K562 (cell line): ENCODE data around the gene TEX48. TPM values are rescaled to one million over a fixed set of nuclear protein-coding genes. Genes with fewer than 3 reads are reported as not detected.

Experiments
- ATAC-seq: fragments of 200-7000 bp; cut with Tn5 transposase; 3 replicates; pipeline ENCODE4 v1.9.1; 2020; ENCODE audit warnings: moderate library complexity
- BruUV-seq: library from RNA; stranded (reverse); fragments of 400-500 nt; replicated peaks from 2 replicates; lab custom pipeline; 2021; lab: Mats Ljungman, UMichigan
- CTCF ChIA-PET: fragments of 300-600 bp; formaldehyde crosslinking; extraction: SDS; loops from one replicate; lab custom pipeline; 2021; ENCODE audit warnings: low intra/inter-chr PET ratio; lab: Yijun Ruan, JAX
- POLR2A ChIA-PET: fragments of 300-600, 350-650 bp; sonication (Branson Sonifier 250); formaldehyde crosslinking; extraction: SDS; loops from one replicate; lab custom pipeline; 2021; ENCODE audit warnings: antibody characterized with exemption, inconsistent platforms; lab: Yijun Ruan, JAX
- DNase-seq, 4 experiments: peaks; one replicate each; pipeline versions ENCODE4 v3.0.0 to v3.0.0-alpha.2; 2011 to 2018; ENCODE audit warnings: low spot score in 3 of 4, mixed read lengths in 3 of 4; ENCODE audit errors: extremely low read depth in 1 of 4
- FAIRE-seq: peaks from 2 replicates; lab custom pipeline; 2011; peaks lifted over from hg19 to GRCh38; lab: Jason Lieb, UNC
- H2AFZ ChIP-seq: 2 replicates; pipeline ENCODE4 v1.6.0; 2011; ENCODE audit warnings: low read depth, low read length, control low read depth, inconsistent platforms
- H3K27ac ChIP-seq: fragments of 200-600 bp; 3 replicates; pipeline ENCODE4 v1.8.0; 2011; ENCODE audit warnings: low read depth, mild to moderate bottlenecking, control low read depth, inconsistent platforms, low read length, moderate library complexity, mixed read lengths; ENCODE audit errors: extremely low read depth
- H3K27me3 ChIP-seq, 2 experiments: fragments of 300-600 bp in 1 of 2; 2 replicates in 1 of 2; 3 replicates in 1 of 2; pipeline versions ENCODE4 v1.6.0 to v1.8.0; 2011; ENCODE audit warnings: inconsistent platforms in 2 of 2, low read length in 2 of 2, mild to moderate bottlenecking in 1 of 2, mixed read lengths in 1 of 2, moderate library complexity in 1 of 2; ENCODE audit not compliant: control insufficient read depth in 2 of 2, insufficient read depth in 2 of 2
- H3K36me3 ChIP-seq: fragments of 300-600 bp; 3 replicates; pipeline ENCODE4 v1.8.0; 2011; ENCODE audit warnings: mild to moderate bottlenecking, low read length, inconsistent platforms; ENCODE audit not compliant: control insufficient read depth, insufficient read depth
- H3K4me1 ChIP-seq, 2 experiments: fragments of 200-600 bp in 1 of 2; replicated peaks in 1 of 2; 2 replicates in 1 of 2; 3 replicates in 1 of 2; pipeline versions ENCODE4 v1.5.1 to v1.8.0; 2011; ENCODE audit warnings: inconsistent platforms in 2 of 2, low read length in 2 of 2, mild to moderate bottlenecking in 1 of 2, mixed read lengths in 1 of 2, moderate library complexity in 1 of 2; ENCODE audit not compliant: control insufficient read depth in 2 of 2, insufficient read depth in 2 of 2
- H3K4me2 ChIP-seq: 2 replicates; pipeline ENCODE4 v1.6.1; 2011; ENCODE audit warnings: low read length, control low read depth, inconsistent platforms, mixed read lengths; ENCODE audit not compliant: insufficient read depth
- H3K4me3 ChIP-seq: fragments of 200-600 bp; sonication (generic), shearing (Covaris generic); 2 replicates; pipeline ENCODE4 v1.5.1; 2016; ENCODE audit warnings: control low read depth, inconsistent platforms
- H3K79me2 ChIP-seq: fragments of 200-600 bp; 3 replicates; pipeline ENCODE4 v1.8.0; 2011; ENCODE audit warnings: low read length, inconsistent platforms; ENCODE audit not compliant: control insufficient read depth, insufficient read depth
- H3K9ac ChIP-seq, 2 experiments: 2 replicates each; pipeline versions ENCODE4 v1.6.0 to v1.6.1; 2011; ENCODE audit warnings: low read depth in 2 of 2, low read length in 2 of 2, control low read depth in 1 of 2, inconsistent platforms in 1 of 2, mild to moderate bottlenecking in 1 of 2, mixed read lengths in 1 of 2; ENCODE audit not compliant: insufficient read depth in 1 of 2
- H3K9me1 ChIP-seq: one replicate; pipeline ENCODE4 v1.6.0; 2011; ENCODE audit warnings: inconsistent platforms, mild to moderate bottlenecking, low read length, moderate library complexity; ENCODE audit not compliant: control insufficient read depth, insufficient read depth
- H3K9me3 ChIP-seq: replicated peaks from 2 replicates; pipeline ENCODE4 v1.5.1; 2011; ENCODE audit warnings: low read depth, low read length, inconsistent platforms; ENCODE audit not compliant: control insufficient read depth, insufficient read depth
- H4K20me1 ChIP-seq: replicated peaks from 2 replicates; pipeline ENCODE4 v1.6.1; 2011; ENCODE audit warnings: low read length, inconsistent platforms, mixed read lengths; ENCODE audit not compliant: control insufficient read depth, insufficient read depth
- BRD4 ChIP-seq: fragments of 200-600 bp; sonication (generic); IDR thresholded peaks from 2 replicates; pipeline ENCODE4 v1.6.1; 2017; ENCODE audit warnings: inconsistent platforms
- CHCHD3 ChIP-seq: fragments of 250-450 bp; sonication (Bioruptor Pico); IDR thresholded peaks from 2 replicates; pipeline ENCODE4 v2.1.2; 2022; ENCODE audit warnings: mild to moderate bottlenecking
- DNMT1 ChIP-seq: fragments of 450-650 bp; IDR thresholded peaks from 2 replicates; pipeline ENCODE4 v1.6.1; 2016; ENCODE audit warnings: antibody characterized with exemption, mild to moderate bottlenecking
- ETS2 ChIP-seq: IDR thresholded peaks from 2 replicates; pipeline ENCODE4 v1.6.1; 2016; ENCODE audit warnings: borderline replicate concordance, missing genetic modification characterization, mild to moderate bottlenecking, moderate library complexity, missing compliant biosample characterization; ENCODE audit not compliant: poor library complexity, severe bottlenecking
- FOSL1 ChIP-seq: fragments of 200-800 bp; sonication (Bioruptor generic); conservative IDR thresholded peaks from 2 replicates; pipeline ENCODE4 v1.6.1; 2016; ENCODE audit warnings: missing genetic modification characterization, missing compliant biosample characterization
- HDAC3 ChIP-seq: fragments of 450-650 bp; IDR thresholded peaks from 2 replicates; pipeline ENCODE4 v1.6.1; 2018; ENCODE audit warnings: borderline replicate concordance, mild to moderate bottlenecking, moderate library complexity; ENCODE audit not compliant: partially characterized antibody
- MECOM ChIP-seq: fragments of 250-450 bp; sonication (Bioruptor Pico); IDR thresholded peaks from 2 replicates; pipeline ENCODE4 v1.8.0; 2022; ENCODE audit warnings: inconsistent platforms
- NEUROD1 ChIP-seq: fragments of 150-350 bp; IDR thresholded peaks from 2 replicates; pipeline ENCODE4 v1.6.1; 2014; ENCODE audit warnings: borderline replicate concordance, low read length, low read depth; ENCODE audit not compliant: partially characterized antibody
- POLR2AphosphoS2 ChIP-seq: IDR thresholded peaks from 2 replicates; pipeline ENCODE4 v1.6.1; 2012; ENCODE audit warnings: low read length, improper control_type of control experiment
- SMARCC2 ChIP-seq: fragments of 450-650 bp; IDR thresholded peaks from 2 replicates; pipeline ENCODE4 v1.6.1; 2017; ENCODE audit warnings: antibody characterized with exemption, moderate library complexity, mild to moderate bottlenecking, low read depth
- SNIP1 ChIP-seq: fragments of 450-650 bp; IDR thresholded peaks from 2 replicates; pipeline ENCODE4 v1.7.1; 2017; ENCODE audit warnings: low read depth, mild to moderate bottlenecking
- ZBED1 ChIP-seq: IDR thresholded peaks from 2 replicates; pipeline ENCODE4 v1.6.1; 2014
- ZFP36 ChIP-seq: fragments of 150-350 bp; IDR thresholded peaks from 2 replicates; pipeline ENCODE4 v1.6.1; 2018; ENCODE audit warnings: low read length, low read depth; ENCODE audit not compliant: partially characterized antibody
- ZNF561 ChIP-seq: fragments of 450-650 bp; formaldehyde crosslinking; conservative IDR thresholded peaks from 2 replicates; pipeline ENCODE4 v1.4.0; 2020; ENCODE audit warnings: mild to moderate bottlenecking, moderate library complexity
- ZNF584 ChIP-seq: fragments of 200-800 bp; sonication (Bioruptor generic); IDR thresholded peaks from 2 replicates; pipeline ENCODE4 v1.6.1; 2016; ENCODE audit warnings: low read depth, mild to moderate bottlenecking, missing genetic modification characterization, missing compliant biosample characterization
- WGBS: fragments of 100-300 bp; shearing (Covaris generic); methylation state at CpG from one replicate; pipeline ENCODE4 v1.1.6; 2016; ENCODE audit warnings: low coverage, mixed read lengths; ENCODE audit not compliant: insufficient coverage; ENCODE audit errors: missing lambda C conversion rate; 5-methylcytosine and 5-hydroxymethylcytosine counted together
- in situ Hi-C: fragments of 300-500 bp; cut with MboI; formaldehyde crosslinking; loops from 4 replicates; pipeline ENCODE4 v1.15.0; 2018; ENCODE audit warnings: inconsistent platforms, mixed read lengths
- intact Hi-C: fragments of 100-400 bp; cut with micrococcal nuclease; formaldehyde crosslinking; loops from 2 replicates; pipeline ENCODE4 v1.14.2; 2022
- polyA plus RNA-seq, 8 experiments: library from polyadenylated mRNA; depleted of rRNA in 4 of 8; stranded (reverse) in 5 of 8; unstranded in 3 of 8; fragments of >200 nt; fragmentation: Nextera tagmentation in 2 of 8; fragmentation: Illumina TruSeq in 1 of 8; extraction: Ambion mirVana in 2 of 8; extraction: Trizol in 1 of 8; gene quantifications; 2 replicates each; pipeline versions ENCODE4 v1.2.1 to v1.2.3, GENCODE V29; 2011 to 2014; ENCODE audit warnings: inconsistent platforms in 1 of 8, missing spikeins in 1 of 8
- total RNA-seq, 7 experiments: library from RNA; depleted of rRNA in 6 of 7; stranded (reverse); fragments of >200 nt in 6 of 7; fragmentation: Illumina TruSeq in 2 of 7; extraction: Trizol in 2 of 7; gene quantifications; 2 replicates each; pipeline versions ENCODE4 v1.2.1 to v1.2.3, GENCODE V29; 2011 to 2021; ENCODE audit warnings: low replicate concordance in 1 of 7
- TF ChIP-seq, protein P1 (sequence below): fragments of 250-450 bp; sonication (Bioruptor Pico); IDR thresholded peaks from 2 replicates; pipeline ENCODE4 v1.8.0; 2022; ENCODE audit warnings: moderate library complexity, mild to moderate bottlenecking, inconsistent platforms

The TEX48 gene
- total and polyA plus RNA-seq, 9 of the 15 experiments (the other 6 are each of a cell fraction or from before 2014, with no cell fraction given) = not detected

GRCh38 chr9:114691046-114691955 is 9.3 kb upstream of the TEX48 start:
- FAIRE-seq = no peak
- BruUV-seq = no TSS peak

DNA sequence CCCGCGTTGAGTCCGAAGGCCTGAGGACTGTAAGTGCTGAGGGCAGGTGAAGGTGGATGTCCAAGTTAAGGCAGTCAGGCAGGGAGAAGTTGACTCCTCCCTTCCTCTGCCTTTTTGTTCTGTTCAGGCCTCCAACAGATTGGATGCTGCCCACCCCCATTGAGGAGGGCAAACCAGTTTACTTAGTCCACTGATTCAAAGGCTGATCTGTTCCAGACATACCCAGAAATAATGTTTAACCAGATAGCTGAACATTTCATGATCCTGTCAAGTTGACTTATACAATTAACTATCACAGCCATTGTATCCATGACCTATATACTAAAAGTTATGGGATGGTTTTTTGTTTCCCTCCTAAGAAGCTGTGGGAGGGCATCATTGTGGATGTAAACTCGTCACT is 8.3 kb upstream of the TEX48 start:
- H3K4me2 ChIP-seq = no peak overlapping the region
- in situ Hi-C loops = no loop called here
- no peaks in the 10 kb centered on the region for H3K9me3 ChIP-seq
- ChIA-PET CTCF (no interaction called here), POLR2A (no interaction called here)
- H3K4me1 ChIP-seq = no peaks in the 10 kb centered on the region
- TF ChIP-seq HDAC3 = no peak
- no peak for TF ChIP-seq CHCHD3 (CRISPR knock-in tag)
- TF ChIP-seq ZBED1 = no peak
- TF ChIP-seq POLR2AphosphoS2 = no peak
- TF ChIP-seq, protein P1, sequence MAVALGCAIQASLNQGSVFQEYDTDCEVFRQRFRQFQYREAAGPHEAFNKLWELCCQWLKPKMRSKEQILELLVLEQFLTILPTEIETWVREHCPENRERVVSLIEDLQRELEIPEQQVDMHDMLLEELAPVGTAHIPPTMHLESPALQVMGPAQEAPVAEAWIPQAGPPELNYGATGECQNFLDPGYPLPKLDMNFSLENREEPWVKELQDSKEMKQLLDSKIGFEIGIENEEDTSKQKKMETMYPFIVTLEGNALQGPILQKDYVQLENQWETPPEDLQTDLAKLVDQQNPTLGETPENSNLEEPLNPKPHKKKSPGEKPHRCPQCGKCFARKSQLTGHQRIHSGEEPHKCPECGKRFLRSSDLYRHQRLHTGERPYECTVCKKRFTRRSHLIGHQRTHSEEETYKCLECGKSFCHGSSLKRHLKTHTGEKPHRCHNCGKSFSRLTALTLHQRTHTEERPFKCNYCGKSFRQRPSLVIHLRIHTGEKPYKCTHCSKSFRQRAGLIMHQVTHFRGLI (CRISPR knock-in tag) = no peak
- TF ChIP-seq ZNF561 (CRISPR knock-in tag) = no peak
- no peak for TF ChIP-seq SNIP1
- TF ChIP-seq SMARCC2 = no peak
- no peak for TF ChIP-seq ZFP36
- no peak for TF ChIP-seq DNMT1
- TF ChIP-seq BRD4 = no peak
- no peak for TF ChIP-seq ETS2 (tag)
- no peak for TF ChIP-seq MECOM (CRISPR knock-in tag)
- no peak overlapping the region for H3K4me3 ChIP-seq
- BruUV-seq = no TSS peak
- peaks cover 6 to 7% of the 10 kb centered on the region in 2 experiments; a peak in 4 of 5 replicates for H3K27me3 ChIP-seq
- H3K79me2 ChIP-seq = no peaks in the 10 kb centered on the region
- H3K9me1 ChIP-seq = no peaks in the 10 kb centered on the region
- H3K27ac ChIP-seq = no peak overlapping the region
- WGBS = 8% methylated on average over 4 of the region's 4 CpGs
- H3K36me3 ChIP-seq = no peaks in the 10 kb centered on the region
- intact Hi-C loops = no loop called here
- H2AFZ ChIP-seq = no peak overlapping the region
- H3K9ac ChIP-seq = no peak overlapping the region
- FAIRE-seq (no peak), ATAC-seq (no peak), DNase-seq (no peak)
- no peaks in the 10 kb centered on the region for H4K20me1 ChIP-seq

More at GRCh38 chr9:114691046-114691955, 9.3 kb upstream of the TEX48 start:
- H4K20me1 ChIP-seq = no peaks in the 10 kb centered on the region
- TF ChIP-seq NEUROD1 = no peak
- 0 out of 2 replicates have a peak, but pooled peaks have one; percentile 51 for TF ChIP-seq FOSL1 (tag)
- TF ChIP-seq ZNF584 (CRISPR knock-in tag) = no peak
- WGBS = under 1% methylated on average over 9 of the region's 11 CpGs
- H3K79me2 ChIP-seq = no peaks in the 10 kb centered on the region
- H3K9me1 ChIP-seq = no peaks in the 10 kb centered on the region
- no peaks in the 10 kb centered on the region for H3K4me1 ChIP-seq
- no peak overlapping the region for H3K9ac ChIP-seq
- intact Hi-C loops = no loop called here
- H2AFZ ChIP-seq = no peak overlapping the region
- no peak overlapping the region for H3K4me2 ChIP-seq
- no peak overlapping the region; the same call in 2 of the 3 replicates for H3K27ac ChIP-seq
- no peaks in the 10 kb centered on the region for H3K36me3 ChIP-seq
- in situ Hi-C loops = no loop called here
- no peaks in the 10 kb centered on the region for H3K9me3 ChIP-seq
- no peak for DNase-seq
- no peak for ATAC-seq
- peaks cover 6 to 7% of the 10 kb centered on the region in 2 experiments; a peak in 4 of 5 replicates for H3K27me3 ChIP-seq
- ChIA-PET CTCF (no interaction called here), POLR2A (no interaction called here)
- H3K4me3 ChIP-seq = no peak overlapping the region
